ENCODE data around the gene PYGB.

Gene PYGB

GRCh38 chr20:25271486-25272222 lies 23.8 kb downstream of the PYGB start:
- DNase-seq = no peak

DNA sequence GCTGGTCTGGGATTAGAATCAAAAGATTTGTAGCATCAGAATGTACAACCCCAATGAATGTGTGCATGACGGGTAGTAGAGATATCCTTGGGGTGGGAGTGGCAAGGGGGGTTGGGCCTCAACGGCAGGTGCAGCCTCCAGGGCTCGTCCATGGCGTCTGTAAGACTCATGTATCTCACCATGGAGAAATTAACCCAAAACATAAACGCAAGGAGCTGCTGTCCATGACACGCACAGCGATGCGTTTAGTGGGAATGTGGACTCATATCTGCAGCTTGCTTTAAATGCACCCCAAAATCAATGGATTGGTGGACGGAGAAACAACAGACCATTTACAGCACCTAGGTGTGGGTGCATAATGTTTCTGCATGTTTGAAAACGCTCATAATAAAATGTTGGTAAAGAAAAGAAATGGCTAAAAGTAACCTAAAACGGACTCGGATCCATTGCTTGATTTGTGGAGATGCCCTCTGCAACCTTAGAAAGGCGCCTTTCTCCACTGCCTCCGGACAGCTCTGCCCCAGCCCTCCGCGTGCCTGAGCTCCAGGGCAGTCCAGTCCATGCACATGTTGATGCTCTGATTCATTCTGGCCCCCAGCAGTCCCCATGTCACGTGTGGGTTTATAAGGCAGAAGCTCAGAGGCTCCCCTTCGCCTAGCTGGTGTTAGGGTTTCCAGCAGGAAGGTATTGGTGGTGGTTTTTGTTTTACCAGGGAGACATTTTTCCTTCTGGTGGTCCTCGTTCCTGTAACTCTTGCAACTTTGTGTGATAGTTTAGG lies 24.5 kb downstream of the PYGB start:
- no peak for DNase-seq

DNA sequence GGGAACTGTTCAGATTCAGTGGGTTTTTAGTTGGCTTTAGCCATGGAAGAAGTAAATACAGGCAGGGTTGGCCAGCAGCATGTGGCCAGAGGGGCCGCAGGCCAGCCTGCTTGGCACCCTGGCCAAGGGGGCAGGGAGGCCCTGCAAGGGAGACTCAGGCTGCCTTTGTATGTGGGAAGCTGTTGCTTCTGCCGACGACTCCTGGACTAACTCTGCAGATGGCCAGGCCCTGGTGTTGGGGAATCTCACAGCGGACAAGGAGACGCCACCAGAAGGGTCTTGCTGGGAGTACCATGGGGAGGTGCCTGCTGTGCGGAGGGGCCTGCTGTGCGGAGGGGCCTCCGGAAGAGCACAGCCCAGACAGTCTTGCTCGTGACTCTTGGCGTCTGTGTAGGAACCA lies 25.2 kb downstream of the PYGB start:
- no peak for DNase-seq

DNA sequence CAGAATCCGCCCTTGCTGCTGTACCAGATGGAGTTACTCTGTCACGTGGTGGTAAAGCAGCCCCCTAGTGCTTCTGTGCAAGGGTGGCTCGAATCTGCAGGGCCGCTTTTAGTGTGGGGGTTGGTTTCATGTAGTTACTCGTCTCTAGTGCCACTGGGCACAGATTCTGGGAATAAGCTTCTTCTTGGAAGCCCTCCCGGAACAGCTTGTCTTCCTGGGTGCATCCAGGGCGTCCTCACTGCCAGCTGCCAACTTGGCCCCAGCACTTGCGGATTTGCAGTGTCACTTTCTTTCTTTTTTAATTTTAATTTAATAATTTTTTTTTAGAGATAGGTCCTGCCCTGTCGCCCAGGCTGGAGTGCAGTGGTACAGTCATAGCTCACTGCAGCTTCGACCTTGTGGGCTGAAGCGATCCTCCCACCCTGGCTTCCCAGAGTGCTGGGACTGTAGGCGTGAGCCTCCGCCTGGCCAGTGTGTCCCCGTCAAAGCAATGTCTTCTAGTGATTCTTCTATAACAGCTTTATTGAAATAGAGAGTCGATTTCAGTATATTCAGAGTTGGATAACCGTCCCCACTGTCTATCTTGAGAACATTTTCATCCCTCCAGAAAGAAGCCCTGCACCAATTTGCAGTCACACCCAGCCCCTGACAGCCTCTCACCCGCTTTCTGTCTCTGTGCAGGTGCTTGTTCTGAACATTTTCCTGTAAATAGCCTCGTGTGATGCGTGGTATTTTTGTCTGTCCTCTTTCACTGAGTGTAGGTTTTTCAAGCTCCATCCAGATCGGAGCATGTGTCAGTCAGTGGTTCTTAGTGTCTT lies 25.9 kb downstream of the PYGB start:
- no peak for DNase-seq

GRCh38 chr20:25274481-25274880 lies 26.6 kb downstream of the PYGB start:
- no peak for DNase-seq

- DNase-seq = no peak
Measured at GRCh38 chr20:25274891-25275812, 27.3 kb downstream of the PYGB start.

DNA sequence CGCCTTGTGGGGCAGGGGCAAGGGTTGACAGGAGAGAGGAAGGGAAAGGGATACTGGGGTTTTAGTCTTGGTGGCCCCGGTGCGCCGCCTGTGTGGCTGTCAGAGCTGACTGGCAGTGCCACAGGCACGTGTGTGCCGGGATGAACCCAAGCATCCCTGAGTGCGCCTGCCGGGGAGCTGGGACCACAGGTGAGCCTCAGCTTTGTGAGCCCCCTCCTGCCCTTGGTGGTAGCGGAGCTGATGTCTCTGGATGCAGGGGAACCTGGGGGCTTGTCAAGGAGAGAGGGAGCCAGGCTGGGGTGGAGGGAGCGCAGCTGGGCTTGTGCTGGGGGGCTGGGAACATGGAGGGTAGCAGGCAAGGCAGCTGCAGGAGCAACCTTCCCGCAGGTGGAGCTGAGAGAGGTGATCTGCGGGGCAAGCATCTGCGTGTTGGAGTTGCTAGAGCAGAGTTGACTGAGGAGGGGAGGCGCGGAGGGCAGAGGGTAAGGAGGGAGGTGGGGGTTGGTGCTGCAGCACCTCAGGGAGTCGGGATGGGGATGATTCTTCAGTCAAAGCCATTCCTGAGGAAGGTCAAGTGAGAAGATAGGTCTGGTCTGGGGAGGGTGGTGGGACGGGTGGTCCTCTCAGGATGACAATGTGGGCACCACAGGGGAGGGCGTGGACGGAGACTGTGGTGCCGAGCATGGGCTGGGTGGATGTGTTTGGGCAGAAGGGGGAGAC lies 28.1 kb downstream of the PYGB start:
- no peak for DNase-seq

DNA sequence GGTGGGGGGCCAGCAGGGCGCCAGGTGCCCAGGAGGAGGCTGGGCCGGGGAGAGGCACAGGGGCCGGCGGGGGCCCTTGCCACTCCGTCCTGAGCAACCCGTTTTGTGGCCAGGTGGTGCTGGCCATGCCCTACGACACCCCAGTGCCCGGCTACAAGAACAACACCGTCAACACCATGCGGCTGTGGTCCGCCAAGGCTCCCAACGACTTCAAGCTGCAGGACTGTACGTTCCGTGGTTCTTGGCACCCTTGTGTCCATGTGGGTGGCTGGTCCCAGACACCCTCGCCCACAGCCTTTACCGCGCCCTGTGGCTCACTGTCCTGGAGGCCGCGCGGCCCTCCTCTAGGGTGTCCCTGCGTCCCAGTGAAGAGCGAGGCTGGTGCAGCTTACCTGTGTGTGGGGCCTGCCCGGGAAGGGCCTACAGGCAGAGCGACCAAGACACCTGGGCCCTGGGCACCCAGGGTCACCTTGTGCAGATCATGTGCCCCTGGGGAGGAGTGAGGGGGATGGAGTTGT lies 28.7 kb downstream of the PYGB start:
- no peak for DNase-seq

GRCh38 chr20:25277051-25277801 lies 29.3 kb downstream of the PYGB start:
- no peak for DNase-seq

- no peak for DNase-seq
Measured at GRCh38 chr20:25277941-25278521, 30.1 kb downstream of the PYGB start.

DNA sequence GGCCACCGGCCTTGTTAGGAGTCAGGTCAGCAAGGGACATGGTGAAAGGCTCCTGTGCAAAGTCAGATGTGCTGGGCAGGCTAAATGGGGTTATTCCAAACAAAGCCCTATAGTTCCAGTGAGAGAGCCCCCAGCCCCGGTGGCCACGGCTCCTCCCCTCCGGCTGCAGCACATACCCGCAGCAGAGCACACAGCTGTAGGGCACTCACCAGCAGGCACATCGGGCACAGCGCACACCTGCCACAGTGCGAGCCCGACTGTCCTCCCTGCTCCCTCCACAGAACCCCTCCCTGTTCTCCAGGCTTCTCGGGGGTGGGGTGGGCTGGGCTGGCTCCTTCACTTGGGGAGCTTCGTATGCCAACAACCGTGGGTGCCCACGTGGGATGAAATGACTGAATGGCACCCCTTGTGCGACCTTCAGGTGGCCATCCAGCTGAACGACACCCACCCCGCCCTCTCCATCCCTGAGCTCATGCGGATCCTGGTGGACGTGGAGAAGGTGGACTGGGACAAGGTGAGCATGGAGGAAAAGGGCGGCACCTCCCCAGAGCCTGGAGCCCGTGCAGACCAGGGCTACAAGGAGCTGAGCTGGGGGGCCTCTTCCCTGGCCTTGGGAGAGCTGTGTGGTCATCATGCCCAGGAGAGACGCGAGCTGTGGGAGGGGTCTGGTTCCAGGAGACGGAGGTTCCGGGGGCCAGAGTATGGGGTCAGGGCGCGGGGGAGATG lies 30.9 kb downstream of the PYGB start:
- no peak for DNase-seq

GRCh38 chr20:25279403-25279802 lies 31.5 kb downstream of the PYGB start:
- no peak for DNase-seq

DNA sequence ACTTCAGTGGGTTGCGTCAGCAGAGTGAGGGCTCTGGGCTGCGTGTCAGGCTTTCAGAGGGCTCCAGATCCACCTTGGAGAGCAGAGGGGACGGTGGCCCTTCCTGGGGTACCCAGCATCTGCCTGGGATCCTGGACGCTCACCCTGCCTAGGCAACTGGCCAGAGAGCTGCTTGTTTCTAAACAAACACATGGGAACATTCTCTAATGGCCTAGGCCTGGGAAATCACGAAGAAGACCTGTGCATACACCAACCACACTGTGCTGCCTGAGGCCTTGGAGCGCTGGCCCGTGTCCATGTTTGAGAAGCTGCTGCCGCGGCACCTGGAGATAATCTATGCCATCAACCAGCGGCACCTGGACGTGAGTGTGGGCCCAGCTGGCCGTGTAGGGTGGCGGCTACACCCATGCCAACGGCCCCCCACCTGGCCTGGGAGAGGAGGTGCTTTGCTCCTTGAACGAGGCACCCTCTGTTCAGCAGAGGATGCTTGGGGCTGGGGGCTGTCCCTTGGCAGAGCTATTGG lies 32.2 kb downstream of the PYGB start:
- no peak for DNase-seq

DNA sequence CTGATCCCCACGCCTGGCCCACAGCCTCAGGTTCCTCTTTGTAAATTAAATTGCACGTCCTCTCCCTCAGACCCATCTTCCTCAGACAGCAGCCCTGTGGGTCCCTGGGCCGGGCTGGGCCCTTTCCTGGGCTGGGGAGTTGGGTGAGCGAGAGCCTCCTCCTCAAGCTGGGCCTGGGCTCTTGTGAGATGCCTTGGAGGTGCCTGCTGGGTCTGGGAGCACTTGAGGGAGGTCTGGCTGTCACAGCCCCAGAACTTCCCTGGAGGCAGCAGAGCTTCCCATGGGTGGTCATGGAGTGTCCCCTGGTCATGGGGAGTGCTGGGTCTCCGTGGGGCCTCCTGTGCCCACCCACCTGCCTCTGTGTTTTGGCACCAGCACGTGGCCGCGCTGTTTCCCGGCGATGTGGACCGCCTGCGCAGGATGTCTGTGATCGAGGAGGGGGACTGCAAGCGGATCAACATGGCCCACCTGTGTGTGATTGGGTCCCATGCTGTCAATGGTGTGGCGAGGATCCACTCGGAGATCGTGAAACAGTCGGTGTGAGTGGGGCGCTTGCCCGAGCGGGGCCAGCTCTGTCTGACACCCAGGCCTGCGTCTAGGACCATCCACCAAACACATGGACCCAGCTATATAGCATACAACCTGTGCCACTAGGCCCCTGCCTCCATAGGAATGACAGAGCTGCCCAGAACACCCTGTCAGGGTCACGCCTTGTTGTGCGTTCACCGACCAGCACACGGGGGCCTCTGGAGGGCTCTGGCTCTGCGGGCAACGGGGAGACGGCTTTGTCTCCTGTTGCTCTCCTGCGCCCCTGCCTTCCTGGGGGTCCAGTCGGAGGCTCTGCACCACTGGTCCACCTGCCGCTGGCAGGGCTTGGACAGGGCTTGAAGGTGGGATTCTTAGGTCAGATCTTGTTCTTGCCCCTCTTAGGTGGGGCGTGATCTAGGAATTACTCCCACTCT lies 33.0 kb downstream of the PYGB start:
- DNase-seq = no peak

DNA sequence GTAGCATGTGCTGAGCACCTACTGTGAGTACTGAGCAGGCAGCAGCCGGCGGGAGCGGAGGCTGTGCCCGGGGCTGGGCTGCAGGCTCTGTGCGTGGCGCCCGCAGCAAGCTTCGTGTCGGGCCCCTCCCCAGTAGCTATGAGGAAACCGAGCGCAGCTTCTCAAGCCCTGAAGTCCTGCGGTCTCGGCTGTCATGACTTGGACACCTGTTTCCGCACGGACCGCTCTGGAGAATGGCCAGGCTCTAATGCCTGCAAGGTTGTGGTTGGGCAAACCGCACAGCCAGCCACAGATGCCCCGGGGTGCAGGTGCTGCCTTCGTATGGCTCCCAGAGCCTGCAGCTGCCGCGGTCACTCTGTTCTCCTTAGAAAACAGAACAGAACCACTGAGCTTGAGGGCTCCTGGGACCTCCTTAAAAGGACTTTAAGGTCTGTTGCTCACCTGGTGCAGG lies 33.7 kb downstream of the PYGB start:
- no peak for DNase-seq

GRCh38 chr20:25282034-25282781 lies 34.3 kb downstream of the PYGB start:
- DNase-seq = no peak

GRCh38 chr20:25282796-25283195 lies 34.9 kb downstream of the PYGB start:
- DNase-seq = no peak
